Measurements from ENCODE around the gene HNRNPL.

HNRNPL gene

GRCh38 chr19:38850436-38850975 lies 720 bp upstream of the HNRNPL start:
- Histone ChIP-seq H3K9ac (peak overlapping the region; percentile 21), H2AFZ (peak overlapping the region; percentile 84), H3K27me3 (ENCODE audit: control insufficient read depth, insufficient read depth, low read length) (no peaks in the 10 kb centered on the region), H3K9me3 (ENCODE audit: control insufficient read depth, low read length) (no peaks in the 10 kb centered on the region), H3K36me3 (ENCODE audit: control insufficient read depth, insufficient read depth, low read length) (no peaks in the 10 kb centered on the region), H3K27ac (peak overlapping the region; percentile 93), H3K4me2 (ENCODE audit: low read length) (peak overlapping the region; percentile 93), H3K4me1 (peaks cover 14% of the 10 kb centered on the region), H3K4me3 (ENCODE audit: low read depth, low read length) (peak overlapping the region; percentile 70), H3K79me2 (peaks cover 29% of the 10 kb centered on the region)
- peak; percentile 30 for TF ChIP-seq CTCF (IDR thresholded peaks at IDR 0.05)

- H3K4me2 ChIP-seq (ENCODE audit: low read length): peak overlapping the region; percentile 69
- no peak for TF ChIP-seq CTCF (IDR thresholded peaks at IDR 0.05)
- no peaks in the 10 kb centered on the region for H3K9me3 ChIP-seq (ENCODE audit: control insufficient read depth, low read length)
- H3K9ac ChIP-seq: peak overlapping the region; percentile 96
- H3K4me1 ChIP-seq: peaks cover 14% of the 10 kb centered on the region
- H2AFZ ChIP-seq: no peak overlapping the region
- peaks cover 36% of the 10 kb centered on the region for H3K79me2 ChIP-seq
- H3K36me3 ChIP-seq (ENCODE audit: control insufficient read depth, insufficient read depth, low read length): no peaks in the 10 kb centered on the region
- peak overlapping the region; percentile 84 for H3K4me3 ChIP-seq (ENCODE audit: low read depth, low read length)
- peak overlapping the region; percentile 98 for H3K27ac ChIP-seq
- no peaks in the 10 kb centered on the region for H3K27me3 ChIP-seq (ENCODE audit: control insufficient read depth, insufficient read depth, low read length)
These were observed 483 bp downstream of the HNRNPL start for GRCh38 chr19:38849147-38849859.

GRCh38 chr19:38848299-38849146 lies 1.3 kb downstream of the HNRNPL start:
- peak overlapping the region; percentile 38 for H3K9ac ChIP-seq
- H3K27me3 ChIP-seq (ENCODE audit: control insufficient read depth, insufficient read depth, low read length): no peaks in the 10 kb centered on the region
- TF ChIP-seq CTCF (IDR thresholded peaks at IDR 0.05): no peak
- peaks cover 14% of the 10 kb centered on the region for H3K4me1 ChIP-seq
- no peaks in the 10 kb centered on the region for H3K36me3 ChIP-seq (ENCODE audit: control insufficient read depth, insufficient read depth, low read length)
- H3K4me2 ChIP-seq (ENCODE audit: low read length): peak overlapping the region; percentile 69
- H3K27ac ChIP-seq: peak overlapping the region; percentile 98
- no peaks in the 10 kb centered on the region for H3K9me3 ChIP-seq (ENCODE audit: control insufficient read depth, low read length)
- H2AFZ ChIP-seq: no peak overlapping the region
- H3K79me2 ChIP-seq: peaks cover 44% of the 10 kb centered on the region
- peak overlapping the region; percentile 84 for H3K4me3 ChIP-seq (ENCODE audit: low read depth, low read length)

- Histone ChIP-seq H3K79me2 (peaks cover 49% of the 10 kb centered on the region), H3K27me3 (ENCODE audit: control insufficient read depth, insufficient read depth, low read length) (no peaks in the 10 kb centered on the region), H3K9ac (no peak overlapping the region), H3K9me3 (ENCODE audit: control insufficient read depth, low read length) (no peaks in the 10 kb centered on the region), H2AFZ (no peak overlapping the region), H3K27ac (no peak overlapping the region), H3K4me1 (peaks cover 13% of the 10 kb centered on the region), H3K4me3 (ENCODE audit: low read depth, low read length) (no peak overlapping the region), H3K4me2 (ENCODE audit: low read length) (no peak overlapping the region), H3K36me3 (ENCODE audit: control insufficient read depth, insufficient read depth, low read length) (no peaks in the 10 kb centered on the region)
- TF ChIP-seq CTCF (IDR thresholded peaks at IDR 0.05): no peak
These were observed 3.7 kb downstream of the HNRNPL start for GRCh38 chr19:38846097-38846496.
